HFFc6 (cell line): Measurements from ENCODE around the gene PCDHGA1. TPM values are rescaled to one million over a fixed set of nuclear protein-coding genes. Genes with fewer than 3 reads are reported as not detected.
"Not testable (repeated sequence)": the region's sequence is repeated elsewhere in the genome, so short reads cannot be mapped to it uniquely, and the experiment has no call there.

Experiments
- DNase-seq: peaks from one replicate; pipeline ENCODE4 v3.0.0-alpha.2; 2018
- H3K27ac Mint-ChIP-seq: 2 replicates; pipeline ENCODE4 v1.8.0; 2020; ENCODE audit warnings: mild to moderate bottlenecking, mixed read lengths
- H3K27me3 Mint-ChIP-seq: 2 replicates; pipeline ENCODE4 v1.8.0; 2021; ENCODE audit warnings: mild to moderate bottlenecking, moderate library complexity, mixed read lengths; ENCODE audit not compliant: insufficient read depth
- H3K36me3 Mint-ChIP-seq: 2 replicates; pipeline ENCODE4 v1.8.0; 2021; ENCODE audit warnings: low read depth, mixed read lengths
- H3K4me1 Mint-ChIP-seq: 2 replicates; pipeline ENCODE4 v1.8.0; 2020; ENCODE audit warnings: low read depth, mixed read lengths
- H3K4me3 Mint-ChIP-seq: 2 replicates; pipeline ENCODE4 v1.8.0; 2020; ENCODE audit warnings: mild to moderate bottlenecking, moderate library complexity, mixed read lengths
- H3K9me3 Mint-ChIP-seq: 2 replicates; pipeline ENCODE4 v1.8.0; 2020; ENCODE audit warnings: mild to moderate bottlenecking, mixed read lengths
- CTCF ChIP-seq: fragments of 200-600 bp; sonication (generic); IDR thresholded peaks from 2 replicates; pipeline ENCODE4 v1.5.0; 2021; ENCODE audit warnings: antibody characterized with exemption, mild to moderate bottlenecking
- long read RNA-seq: library from polyadenylated mRNA; unstranded; transcript quantifications from one replicate; pipeline ENCODE4 v2.0.0, GENCODE V29; 2019
- total RNA-seq, 6 experiments: library from RNA; stranded (reverse); fragmentation: NEBNext Ultra II Directional; extraction: Animal tissue kit (Norgen Biotek cat#: 25700); gene quantifications; 2 replicates in 1 of 6; 3 replicates in 5 of 6; pipeline ENCODE4 v1.2.3, GENCODE V29; 2021

Gene PCDHGA1
- 1 to 10 TPM in 4 of 6 experiments, under 1 TPM in 2; 0.91 to 1.6 (median 1.2) TPM for total RNA-seq
- long read RNA-seq = 0 reads

- Mint-ChIP-seq H3K36me3 (peaks cover 15% of the 10 kb centered on the region), H3K4me3 (peak within 1 kb of the TSS; percentile 69), H3K27me3 (peaks cover 2% of the 10 kb centered on the region; the same call in 1 of the 2 replicates), H3K4me1 (peaks cover 30% of the 10 kb centered on the region), H3K9me3 (peaks cover 23% of the 10 kb centered on the region), H3K27ac (no peak within 1 kb of the TSS)
- peak; percentile 52 for DNase-seq
- TF ChIP-seq CTCF = peak; percentile 80
Measured at GRCh38 chr5:141330299-141331080, at the start of gene PCDHGA1. TSS of gene PCDHGA1 (plus strand) at chr5:141330514.

GRCh38 chr5:141298376-141298775, 31.9 kb upstream of the PCDHGA1 start:
- Mint-ChIP-seq H3K4me3 (no peak overlapping the region), H3K4me1 (no peaks in the 10 kb centered on the region), H3K27me3 (no peaks in the 10 kb centered on the region; the same call in 1 of the 2 replicates), H3K27ac (no peak overlapping the region), H3K36me3 (peaks cover 50% of the 10 kb centered on the region), H3K9me3 (peaks cover 89% of the 10 kb centered on the region)
- no peak for DNase-seq
- no peak for TF ChIP-seq CTCF

DNA sequence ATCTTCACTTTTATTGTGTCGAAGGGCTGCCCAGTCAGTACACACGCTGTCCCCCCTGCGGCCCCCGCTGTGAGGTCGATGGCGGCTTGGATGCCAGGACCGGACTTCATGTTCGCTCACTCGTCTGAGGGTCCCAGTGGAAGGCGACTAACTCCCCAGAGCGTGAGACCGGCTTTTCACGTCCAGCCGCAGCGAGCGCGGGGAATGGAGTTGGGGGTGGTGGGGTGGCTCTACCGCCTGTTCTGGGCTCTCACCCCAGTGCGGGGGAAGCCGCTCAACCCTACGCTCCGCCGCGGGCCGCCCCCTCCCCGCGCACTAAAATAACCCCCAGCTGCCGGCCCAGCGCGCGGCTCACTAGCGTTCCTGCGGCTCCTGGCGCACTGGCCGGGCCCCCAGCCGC, 26.6 kb upstream of the PCDHGA1 start, which contains the start of gene SLC25A2:
TSS of gene SLC25A2 (minus strand) at position 294 of the 400 bp plus-strand sequence. CDS start at position 110, 184 bp downstream.
- H3K27ac Mint-ChIP-seq = no peak within 1 kb of the TSS
- H3K27me3 Mint-ChIP-seq = no peaks in the 10 kb centered on the region; the same call in 1 of the 2 replicates
- H3K36me3 Mint-ChIP-seq = peaks cover 52% of the 10 kb centered on the region
- H3K9me3 Mint-ChIP-seq = peaks cover 68% of the 10 kb centered on the region
- no peak for DNase-seq
- TF ChIP-seq CTCF = no peak
- no peak within 1 kb of the TSS for H3K4me3 Mint-ChIP-seq
- no peaks in the 10 kb centered on the region for H3K4me1 Mint-ChIP-seq

- H3K4me1 Mint-ChIP-seq = no peaks in the 10 kb centered on the region
- no peak for DNase-seq
- H3K27me3 Mint-ChIP-seq = no peaks in the 10 kb centered on the region; the same call in 1 of the 2 replicates
- peaks cover 63% of the 10 kb centered on the region for H3K36me3 Mint-ChIP-seq
- no peak for TF ChIP-seq CTCF
- H3K27ac Mint-ChIP-seq = no peak overlapping the region
- no peak overlapping the region for H3K4me3 Mint-ChIP-seq
- peaks cover 70% of the 10 kb centered on the region for H3K9me3 Mint-ChIP-seq
Measured at GRCh38 chr5:141306630-141307029, 23.7 kb upstream of the PCDHGA1 start.

- Mint-ChIP-seq H3K4me1 (peaks cover 12% of the 10 kb centered on the region), H3K27me3 (peaks cover 10% of the 10 kb centered on the region), H3K27ac (no peak overlapping the region), H3K36me3 (peaks cover 82% of the 10 kb centered on the region), H3K9me3 (peaks cover 94% of the 10 kb centered on the region), H3K4me3 (no peak overlapping the region)
- no peak for TF ChIP-seq CTCF
- no peak for DNase-seq
Measured at GRCh38 chr5:141313711-141314110, 16.6 kb upstream of the PCDHGA1 start.

DNA sequence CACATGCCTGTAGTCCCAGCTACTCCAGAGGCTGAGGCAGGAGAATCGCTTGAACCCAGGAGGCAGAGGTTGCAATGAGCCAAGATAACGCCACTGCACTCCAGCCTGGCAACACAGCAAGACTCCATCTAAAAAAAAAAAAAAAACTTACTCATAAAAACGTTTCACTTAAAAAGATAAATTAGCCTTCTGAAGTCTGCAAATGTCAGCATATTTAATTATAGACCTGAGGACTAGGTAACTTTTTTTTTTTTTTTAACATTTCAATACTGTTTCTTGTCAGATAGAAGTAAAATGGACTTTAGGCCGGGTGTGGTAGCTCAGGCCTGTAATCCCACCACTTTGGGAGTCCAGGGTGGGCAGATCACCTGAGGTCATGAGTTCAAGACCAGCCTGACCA, 13.4 kb upstream of the PCDHGA1 start:
- Mint-ChIP-seq H3K4me1 (peaks cover 27% of the 10 kb centered on the region), H3K36me3 (peaks cover 86% of the 10 kb centered on the region), H3K9me3 (peaks cover 99% of the 10 kb centered on the region), H3K27me3 (peaks cover 23% of the 10 kb centered on the region)
- not testable (repeated sequence) for H3K4me3 Mint-ChIP-seq, DNase-seq, H3K27ac Mint-ChIP-seq
